GM12878 (cell line): ENCODE measurements around the gene HCLS1. TPM values are rescaled to one million over a fixed set of nuclear protein-coding genes. Genes with fewer than 3 reads are reported as not detected.

ENCODE experiments used
- BACH1 ChIP-seq: fragments of 450-650 bp; IDR thresholded peaks from 2 replicates; pipeline ENCODE4 v1.6.1; 2017; ENCODE audit warnings: mild to moderate bottlenecking, borderline replicate concordance
- ETV6 ChIP-seq, 2 experiments: fragments of 450-650 bp in 1 of 2; IDR thresholded peaks in 1 of 2; conservative IDR thresholded peaks in 1 of 2; 2 replicates each; pipeline ENCODE4 v1.6.1; 2014; ENCODE audit warnings: antibody characterized with exemption in 1 of 2, borderline replicate concordance in 1 of 2, low read depth in 1 of 2, mild to moderate bottlenecking in 1 of 2, moderate library complexity in 1 of 2
- KDM1A ChIP-seq: fragments of 200-600 bp; sonication (generic); IDR thresholded peaks from 2 replicates; pipeline ENCODE4 v1.6.1; 2016; ENCODE audit warnings: borderline replicate concordance
- MEF2B ChIP-seq: fragments of 450-650 bp; IDR thresholded peaks from 2 replicates; pipeline ENCODE4 v1.6.1; 2018; ENCODE audit warnings: mild to moderate bottlenecking, moderate library complexity; ENCODE audit not compliant: partially characterized antibody, poor library complexity, severe bottlenecking
- MXI1 ChIP-seq: fragments of 150-350 bp; IDR thresholded peaks from 2 replicates; pipeline ENCODE4 v1.6.1; 2011; ENCODE audit warnings: low read depth, mild to moderate bottlenecking, inconsistent platforms, low read length, improper control_type of control experiment
- NFXL1 ChIP-seq: fragments of 450-650 bp; IDR thresholded peaks from 2 replicates; pipeline ENCODE4 v1.6.1; 2017; ENCODE audit warnings: antibody characterized with exemption, mild to moderate bottlenecking, borderline replicate concordance
- NR2C1 ChIP-seq: fragments of 450-650 bp; IDR thresholded peaks from 2 replicates; pipeline ENCODE4 v1.6.1; 2017; ENCODE audit warnings: antibody characterized with exemption, mild to moderate bottlenecking, moderate library complexity
- PAX8 ChIP-seq: fragments of 450-650 bp; IDR thresholded peaks from 2 replicates; pipeline ENCODE4 v1.6.1; 2017; ENCODE audit warnings: mild to moderate bottlenecking, moderate library complexity
- RBBP5 ChIP-seq: fragments of 200-600 bp; sonication (generic); conservative IDR thresholded peaks from 2 replicates; pipeline ENCODE4 v1.6.1; 2016
- RELA ChIP-seq: fragments of 450-650 bp; IDR thresholded peaks from 2 replicates; pipeline ENCODE4 v1.8.0; 2014; ENCODE audit warnings: borderline replicate concordance; ENCODE audit not compliant: partially characterized antibody
- SIX5 ChIP-seq: IDR thresholded peaks from 2 replicates; pipeline ENCODE4 v1.6.1; 2011; ENCODE audit warnings: mild to moderate bottlenecking, low read depth, low read length, moderate library complexity; ENCODE audit not compliant: severe bottlenecking
- TAF1 ChIP-seq: IDR thresholded peaks from 2 replicates; pipeline ENCODE4 v1.6.1; 2011; ENCODE audit warnings: mild to moderate bottlenecking, low read depth, low read length, borderline replicate concordance
- YBX1 ChIP-seq: fragments of 450-650 bp; IDR thresholded peaks from 2 replicates; pipeline ENCODE4 v1.6.1; 2016; ENCODE audit warnings: antibody characterized with exemption
- ZNF24 ChIP-seq: fragments of 450-650 bp; IDR thresholded peaks from 2 replicates; pipeline ENCODE4 v1.6.1; 2017; ENCODE audit warnings: antibody characterized with exemption, mild to moderate bottlenecking
- ZSCAN29 ChIP-seq: fragments of 450-650 bp; IDR thresholded peaks from 2 replicates; pipeline ENCODE4 v1.6.1; 2017; ENCODE audit warnings: mild to moderate bottlenecking, moderate library complexity
- polyA plus RNA-seq, 11 experiments: library from polyadenylated mRNA; depleted of rRNA in 4 of 11; unstranded in 6 of 11; stranded (reverse) in 5 of 11; fragments of >200 nt; fragmentation: Nextera tagmentation in 4 of 11; fragmentation: Illumina TruSeq in 1 of 11; extraction: Ambion mirVana in 4 of 11; extraction: Trizol in 1 of 11; gene quantifications; 1 replicate in 1 of 11; 2 replicates in 10 of 11; pipeline versions ENCODE4 v1.2.1 to v1.2.3, GENCODE V29; 2011 to 2016; ENCODE audit warnings: inconsistent platforms in 2 of 11, missing spikeins in 2 of 11, low read depth in 1 of 11
- total RNA-seq, 4 experiments: library from RNA; depleted of rRNA in 3 of 4; stranded (reverse); fragments of >200 nt in 3 of 4; fragmentation: Illumina TruSeq in 1 of 4; extraction: Trizol in 1 of 4; gene quantifications; 2 replicates each; pipeline versions ENCODE4 v1.2.1 to v1.2.3, GENCODE V29; 2013 to 2021
- TF ChIP-seq, protein P1 (sequence below): IDR thresholded peaks from 2 replicates; pipeline ENCODE4 v1.6.1; 2011; ENCODE audit warnings: borderline replicate concordance, low read depth, mild to moderate bottlenecking, moderate library complexity, mixed read lengths, low read length; ENCODE audit not compliant: insufficient read depth; ENCODE audit errors: extremely low read length
- TF ChIP-seq, protein P2 (sequence below): IDR thresholded peaks from 2 replicates; pipeline ENCODE4 v1.6.1; 2011; ENCODE audit warnings: mild to moderate bottlenecking, low read depth, low read length, moderate library complexity; ENCODE audit not compliant: insufficient replicate concordance
- TF ChIP-seq, protein P3 (sequence below): IDR thresholded peaks from 2 replicates; pipeline ENCODE4 v1.6.1; 2012; ENCODE audit warnings: low read depth, low read length, improper control_type of control experiment
- TF ChIP-seq, protein P4 (sequence below), 3 experiments: IDR thresholded peaks in 2 of 3; conservative IDR thresholded peaks in 1 of 3; 2 replicates each; pipeline ENCODE4 v1.5.1; 2011; ENCODE audit warnings: low read depth in 3 of 3, low read length in 3 of 3, mild to moderate bottlenecking in 3 of 3, control low read depth in 2 of 3, moderate library complexity in 2 of 3, inconsistent platforms in 1 of 3, mixed read lengths in 1 of 3; ENCODE audit not compliant: control insufficient read depth in 2 of 3, insufficient read depth in 1 of 3; ENCODE audit errors: extremely low read depth in 1 of 3

The HCLS1 gene
- total and polyA plus RNA-seq, 10 of the 15 experiments (the other 5 are each of a cell fraction or from before 2014, with no cell fraction given), result 51.6 to 344 (median 231) TPM

GRCh38 chr3:121660356-121661171, at the start of gene HCLS1 (continued):
- TF ChIP-seq, protein P1, sequence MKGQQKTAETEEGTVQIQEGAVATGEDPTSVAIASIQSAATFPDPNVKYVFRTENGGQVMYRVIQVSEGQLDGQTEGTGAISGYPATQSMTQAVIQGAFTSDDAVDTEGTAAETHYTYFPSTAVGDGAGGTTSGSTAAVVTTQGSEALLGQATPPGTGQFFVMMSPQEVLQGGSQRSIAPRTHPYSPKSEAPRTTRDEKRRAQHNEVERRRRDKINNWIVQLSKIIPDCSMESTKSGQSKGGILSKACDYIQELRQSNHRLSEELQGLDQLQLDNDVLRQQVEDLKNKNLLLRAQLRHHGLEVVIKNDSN, result no peak
- TF ChIP-seq, protein P2, sequence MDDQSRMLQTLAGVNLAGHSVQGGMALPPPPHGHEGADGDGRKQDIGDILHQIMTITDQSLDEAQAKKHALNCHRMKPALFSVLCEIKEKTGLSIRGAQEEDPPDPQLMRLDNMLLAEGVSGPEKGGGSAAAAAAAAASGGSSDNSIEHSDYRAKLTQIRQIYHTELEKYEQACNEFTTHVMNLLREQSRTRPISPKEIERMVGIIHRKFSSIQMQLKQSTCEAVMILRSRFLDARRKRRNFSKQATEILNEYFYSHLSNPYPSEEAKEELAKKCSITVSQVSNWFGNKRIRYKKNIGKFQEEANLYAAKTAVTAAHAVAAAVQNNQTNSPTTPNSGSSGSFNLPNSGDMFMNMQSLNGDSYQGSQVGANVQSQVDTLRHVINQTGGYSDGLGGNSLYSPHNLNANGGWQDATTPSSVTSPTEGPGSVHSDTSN, result peak; percentile 18
- no peak for TF ChIP-seq PAX8
- TF ChIP-seq RELA, result peak; percentile 47
- TF ChIP-seq MEF2B, result no peak
- TF ChIP-seq, protein P3, sequence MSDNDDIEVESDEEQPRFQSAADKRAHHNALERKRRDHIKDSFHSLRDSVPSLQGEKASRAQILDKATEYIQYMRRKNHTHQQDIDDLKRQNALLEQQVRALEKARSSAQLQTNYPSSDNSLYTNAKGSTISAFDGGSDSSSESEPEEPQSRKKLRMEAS, result peak; percentile 63; the same call in 1 of the 2 replicates
- no peak for TF ChIP-seq YBX1
- TF ChIP-seq NFXL1, result no peak
- TF ChIP-seq SIX5, result no peak
- TF ChIP-seq BACH1, result peak; percentile 64
- TF ChIP-seq RBBP5, result no peak
- no peak for TF ChIP-seq KDM1A
- no peak for TF ChIP-seq ZNF24
- TF ChIP-seq MXI1, result no peak
- TF ChIP-seq ETV6 (conservative IDR thresholded peaks at IDR 0.05 in 1 of 2, IDR thresholded peaks at IDR 0.05 in 1 of 2; ENCODE audit: borderline replicate concordance in 1 of 2, low read depth in 1 of 2), result peak in 1 of 2 experiments; percentile 84; a peak in 2 of 4 replicates
- TF ChIP-seq TAF1, result peak; percentile 99
- peak; percentile 88 for TF ChIP-seq ZSCAN29
- peak; percentile 42; the same call in 1 of the 2 replicates for TF ChIP-seq NR2C1
- TF ChIP-seq, protein P4, sequence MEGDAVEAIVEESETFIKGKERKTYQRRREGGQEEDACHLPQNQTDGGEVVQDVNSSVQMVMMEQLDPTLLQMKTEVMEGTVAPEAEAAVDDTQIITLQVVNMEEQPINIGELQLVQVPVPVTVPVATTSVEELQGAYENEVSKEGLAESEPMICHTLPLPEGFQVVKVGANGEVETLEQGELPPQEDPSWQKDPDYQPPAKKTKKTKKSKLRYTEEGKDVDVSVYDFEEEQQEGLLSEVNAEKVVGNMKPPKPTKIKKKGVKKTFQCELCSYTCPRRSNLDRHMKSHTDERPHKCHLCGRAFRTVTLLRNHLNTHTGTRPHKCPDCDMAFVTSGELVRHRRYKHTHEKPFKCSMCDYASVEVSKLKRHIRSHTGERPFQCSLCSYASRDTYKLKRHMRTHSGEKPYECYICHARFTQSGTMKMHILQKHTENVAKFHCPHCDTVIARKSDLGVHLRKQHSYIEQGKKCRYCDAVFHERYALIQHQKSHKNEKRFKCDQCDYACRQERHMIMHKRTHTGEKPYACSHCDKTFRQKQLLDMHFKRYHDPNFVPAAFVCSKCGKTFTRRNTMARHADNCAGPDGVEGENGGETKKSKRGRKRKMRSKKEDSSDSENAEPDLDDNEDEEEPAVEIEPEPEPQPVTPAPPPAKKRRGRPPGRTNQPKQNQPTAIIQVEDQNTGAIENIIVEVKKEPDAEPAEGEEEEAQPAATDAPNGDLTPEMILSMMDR (IDR thresholded peaks at IDR 0.05 in 2 of 3, conservative IDR thresholded peaks at IDR 0.05 in 1 of 3; ENCODE audit: control insufficient read depth in 2 of 3, extremely low read depth in 1 of 3, insufficient read depth in 1 of 3, low read depth in 3 of 3, low read length in 3 of 3), result no peak
